ENCODE results near the gene QPCT. TPM values are rescaled to one million over a fixed set of nuclear protein-coding genes. Genes with fewer than 3 reads are reported as not detected.
"Not testable (repeated sequence)": the region's sequence is repeated elsewhere in the genome, so short reads cannot be mapped to it uniquely, and the experiment has no call there.

Gene QPCT
- total RNA-seq: 10 to 100 TPM in 1 of 4 donors, 1 to 10 TPM in 3; 1.9 to 10.9 (median 5.3) TPM

- DNase-seq (ENCODE audit: low spot score) (no peak), ATAC-seq (ENCODE audit: low FRiP score) (peak; percentile 46)
- no peak for TF ChIP-seq CTCF (IDR thresholded peaks at IDR 0.05)
Measured at GRCh38 chr2:37344453-37345361, at the start of gene QPCT. TSS of gene QPCT (plus strand) at chr2:37344630. CDS start at chr2:37344732, 102 bp downstream.

GRCh38 chr2:37294858-37295257 is 49.6 kb upstream of the QPCT start:
- not testable (repeated sequence) for ATAC-seq (ENCODE audit: low FRiP score)

GRCh38 chr2:37295469-37296073 is 48.9 kb upstream of the QPCT start:
- DNase-seq (ENCODE audit: low spot score): no peak
- ATAC-seq (ENCODE audit: low FRiP score): no peak
- no peak for TF ChIP-seq CTCF (IDR thresholded peaks at IDR 0.05)

More at GRCh38 chr2:37294858-37295257, 49.6 kb upstream of the QPCT start:
- DNase-seq (ENCODE audit: low spot score): not testable (repeated sequence)

- TF ChIP-seq CTCF (IDR thresholded peaks at IDR 0.05): no peak
- ATAC-seq (ENCODE audit: low FRiP score) (no peak), DNase-seq (ENCODE audit: low spot score) (no peak)
Measured at GRCh38 chr2:37297632-37298031, 46.8 kb upstream of the QPCT start.

GRCh38 chr2:37300146-37300545 is 44.3 kb upstream of the QPCT start:
- no peak for TF ChIP-seq CTCF (IDR thresholded peaks at IDR 0.05)
- DNase-seq (ENCODE audit: low spot score) (no peak), ATAC-seq (ENCODE audit: low FRiP score) (no peak)

- no peak for TF ChIP-seq CTCF (IDR thresholded peaks at IDR 0.05)
Measured at GRCh38 chr2:37300578-37300977, 43.9 kb upstream of the QPCT start.

GRCh38 chr2:37301408-37301807 is 43.0 kb upstream of the QPCT start:
- TF ChIP-seq CTCF (IDR thresholded peaks at IDR 0.05): no peak
- DNase-seq (ENCODE audit: low spot score) (no peak), ATAC-seq (ENCODE audit: low FRiP score) (no peak)

More at GRCh38 chr2:37300578-37300977, 43.9 kb upstream of the QPCT start:
- no peak for DNase-seq (ENCODE audit: low spot score)
- no peak for ATAC-seq (ENCODE audit: low FRiP score)
